Tibial nerve (tissue), 4 donors: ENCODE data around the gene MRNIP. TPM values are rescaled to one million over a fixed set of nuclear protein-coding genes. Genes with fewer than 3 reads are reported as not detected.

Experiments
- DNase-seq, 2 donors: peaks; one replicate each; pipeline ENCODE4 v3.0.0-alpha.2; 2019; ENCODE audit warnings: low spot score in 2 of 2
- H3K27ac ChIP-seq, 4 donors: fragments of 200-600 bp; sonication (generic) in 3 of 4; one replicate each; pipeline ENCODE4 v1.5.1; 2017 to 2019; ENCODE audit warnings: mild to moderate bottlenecking in 1 of 4
- H3K27me3 ChIP-seq, 2 donors: fragments of 200-600 bp; sonication (generic) in 1 of 2; one replicate each; pipeline versions ENCODE4 v1.5.1 to v1.6.0; 2017 to 2019
- H3K36me3 ChIP-seq, 3 donors: fragments of 200-600 bp; sonication (generic); one replicate each; pipeline ENCODE4 v1.5.1; 2018 to 2019
- H3K4me1 ChIP-seq, 4 donors: fragments of 200-600 bp; sonication (generic) in 3 of 4; one replicate each; pipeline ENCODE4 v1.5.1; 2017 to 2019
- H3K4me3 ChIP-seq, 4 donors: fragments of 200-600 bp; sonication (generic) in 3 of 4; one replicate each; pipeline ENCODE4 v1.5.1; 2017 to 2019; ENCODE audit warnings: mild to moderate bottlenecking in 1 of 4, moderate library complexity in 1 of 4
- H3K9me3 ChIP-seq, 4 donors: fragments of 200-600 bp; sonication (generic) in 3 of 4; one replicate each; pipeline ENCODE4 v1.5.1; 2017 to 2019
- CTCF ChIP-seq, 5 experiments: fragments of 200-600 bp in 3 of 5; fragments of 450-650 bp in 2 of 5; sonication (generic) in 3 of 5; IDR thresholded peaks; one replicate each; pipeline ENCODE4 v1.5.1; 2016 to 2019; ENCODE audit warnings: antibody characterized with exemption in 5 of 5, mild to moderate bottlenecking in 3 of 5, moderate library complexity in 2 of 5
- EP300 ChIP-seq, 2 donors: sonication (generic); formaldehyde crosslinking; IDR thresholded peaks; one replicate each; pipeline ENCODE4 v1.6.1; 2017; ENCODE audit warnings: antibody characterized with exemption in 2 of 2, mild to moderate bottlenecking in 1 of 2
- POLR2A ChIP-seq, 2 donors: fragments of 450-650 bp; IDR thresholded peaks; one replicate each; pipeline ENCODE4 v1.6.1; 2017; ENCODE audit warnings: antibody characterized with exemption in 2 of 2, mild to moderate bottlenecking in 2 of 2, moderate library complexity in 2 of 2
- WGBS, 2 donors: methylation state at CpG; one replicate each; pipeline ENCODE4 v1.1.5; 2018; 5-methylcytosine and 5-hydroxymethylcytosine counted together
- total RNA-seq, 4 donors: library from RNA; depleted of rRNA; stranded (reverse); fragments of >200 nt; gene quantifications; one replicate each; pipeline ENCODE4 v1.1.0, GENCODE V29; 2016

MRNIP gene
- total RNA-seq, 4 donors from 2014 or later, result 48.5 to 82.4 (median 63.2) TPM

GRCh38 chr5:179865491-179866240, 7.0 kb upstream of the MRNIP start:
- no peak overlapping the region for H3K27ac ChIP-seq

DNA sequence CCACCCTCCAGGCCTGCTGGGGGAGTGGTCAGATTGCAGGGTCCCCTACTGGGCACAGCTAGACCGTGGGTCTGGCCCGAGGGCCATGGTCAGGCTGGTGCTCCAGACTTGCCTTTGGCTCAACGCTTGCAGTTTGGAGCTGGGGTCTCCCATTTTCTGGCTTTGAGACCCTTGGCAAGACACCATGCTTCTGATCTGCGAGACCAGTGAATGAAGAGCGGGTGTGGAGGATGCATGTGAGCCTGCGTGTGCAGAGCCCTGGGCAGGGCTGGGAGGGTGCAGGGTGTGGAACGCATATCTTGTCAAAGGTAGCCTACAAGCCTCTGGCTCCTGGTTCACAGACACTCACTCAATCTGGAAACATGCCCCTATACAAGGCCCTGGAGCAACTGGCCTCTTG, 6.1 kb upstream of the MRNIP start:
- H3K27ac ChIP-seq, result no peak overlapping the region
- TF ChIP-seq POLR2A (IDR thresholded peaks at IDR 0.05) (no peak), CTCF (IDR thresholded peaks at IDR 0.05) (no peak), EP300 (IDR thresholded peaks at IDR 0.05) (no peak)
- DNase-seq, result no peak
- H3K4me3 ChIP-seq, result no peak overlapping the region
- H3K27me3 ChIP-seq, result no peaks in the 10 kb centered on the region
- WGBS, 2 donors, result 92 to 96% methylated on average over 4 to 6 of the region's 7 CpGs
- peaks cover 0 to 20% (median 2%) of the 10 kb centered on the region in 4 donors for H3K4me1 ChIP-seq
- peaks cover 0 to 85% (median 0%) of the 10 kb centered on the region in 3 donors for H3K36me3 ChIP-seq
- peaks cover 0 to 4% (median 0%) of the 10 kb centered on the region in 4 donors for H3K9me3 ChIP-seq

More at GRCh38 chr5:179865491-179866240, 7.0 kb upstream of the MRNIP start:
- Histone ChIP-seq H3K9me3 (peaks cover 0 to 4% (median 0%) of the 10 kb centered on the region in 4 donors), H3K4me3 (no peak overlapping the region), H3K4me1 (peaks cover 0 to 12% (median 0%) of the 10 kb centered on the region in 4 donors), H3K36me3 (peaks cover 0 to 95% (median 0%) of the 10 kb centered on the region in 3 donors), H3K27me3 (no peaks in the 10 kb centered on the region)
- DNase-seq, result no peak
- 84 to 89% methylated on average over 15 of the region's 15 CpGs for WGBS, 2 donors
- TF ChIP-seq EP300 (IDR thresholded peaks at IDR 0.05) (no peak), CTCF (IDR thresholded peaks at IDR 0.05) (no peak), POLR2A (IDR thresholded peaks at IDR 0.05) (no peak)

- no peak for TF ChIP-seq CTCF (IDR thresholded peaks at IDR 0.05)
- TF ChIP-seq POLR2A (IDR thresholded peaks at IDR 0.05), result no peak
- no peak for TF ChIP-seq EP300 (IDR thresholded peaks at IDR 0.05)
- Histone ChIP-seq H3K27ac (no peak overlapping the region), H3K4me3 (no peak overlapping the region), H3K4me1 (peaks cover 0 to 26% (median 7%) of the 10 kb centered on the region in 4 donors), H3K27me3 (no peaks in the 10 kb centered on the region), H3K36me3 (peaks cover 0 to 74% (median 0%) of the 10 kb centered on the region in 3 donors), H3K9me3 (peaks cover 0 to 4% (median 0%) of the 10 kb centered on the region in 4 donors)
- 95% methylated on average over 31 of the region's 31 CpGs for WGBS, 2 donors
- no peak for DNase-seq
These were observed 5.0 kb upstream of the MRNIP start for GRCh38 chr5:179863449-179864085.

GRCh38 chr5:179862891-179863290, 4.3 kb upstream of the MRNIP start:
- WGBS, 2 donors, result 93 to 96% methylated on average over 9 of the region's 9 CpGs
- H3K27me3 ChIP-seq, result no peaks in the 10 kb centered on the region
- H3K9me3 ChIP-seq, result peaks cover 0 to 4% (median 0%) of the 10 kb centered on the region in 4 donors
- peaks cover 0 to 67% (median 0%) of the 10 kb centered on the region in 3 donors for H3K36me3 ChIP-seq
- H3K4me1 ChIP-seq, result peaks cover 0 to 27% (median 7%) of the 10 kb centered on the region in 4 donors
- H3K4me3 ChIP-seq, result no peak overlapping the region
- TF ChIP-seq POLR2A (IDR thresholded peaks at IDR 0.05) (no peak), EP300 (IDR thresholded peaks at IDR 0.05) (no peak), CTCF (IDR thresholded peaks at IDR 0.05) (no peak)
- H3K27ac ChIP-seq, result no peak overlapping the region
- DNase-seq, result no peak

- H3K27ac ChIP-seq, result no peak overlapping the region
- no peak overlapping the region for H3K4me3 ChIP-seq
- 90 to 100% methylated on average over 2 of the region's 2 CpGs for WGBS, 2 donors
- TF ChIP-seq CTCF (IDR thresholded peaks at IDR 0.05), result no peak
- TF ChIP-seq POLR2A (IDR thresholded peaks at IDR 0.05), result no peak
- no peak for TF ChIP-seq EP300 (IDR thresholded peaks at IDR 0.05)
- H3K36me3 ChIP-seq, result peaks cover 0 to 61% (median 0%) of the 10 kb centered on the region in 3 donors
- H3K9me3 ChIP-seq, result peaks cover 0 to 4% (median 0%) of the 10 kb centered on the region in 4 donors
- no peak for DNase-seq
- no peaks in the 10 kb centered on the region for H3K27me3 ChIP-seq
- H3K4me1 ChIP-seq, result peaks cover 0 to 33% (median 11%) of the 10 kb centered on the region in 4 donors
These were observed 3.7 kb upstream of the MRNIP start for GRCh38 chr5:179862296-179862695.
